ENCODE measurements around the gene SNX22.

Gene SNX22

DNA sequence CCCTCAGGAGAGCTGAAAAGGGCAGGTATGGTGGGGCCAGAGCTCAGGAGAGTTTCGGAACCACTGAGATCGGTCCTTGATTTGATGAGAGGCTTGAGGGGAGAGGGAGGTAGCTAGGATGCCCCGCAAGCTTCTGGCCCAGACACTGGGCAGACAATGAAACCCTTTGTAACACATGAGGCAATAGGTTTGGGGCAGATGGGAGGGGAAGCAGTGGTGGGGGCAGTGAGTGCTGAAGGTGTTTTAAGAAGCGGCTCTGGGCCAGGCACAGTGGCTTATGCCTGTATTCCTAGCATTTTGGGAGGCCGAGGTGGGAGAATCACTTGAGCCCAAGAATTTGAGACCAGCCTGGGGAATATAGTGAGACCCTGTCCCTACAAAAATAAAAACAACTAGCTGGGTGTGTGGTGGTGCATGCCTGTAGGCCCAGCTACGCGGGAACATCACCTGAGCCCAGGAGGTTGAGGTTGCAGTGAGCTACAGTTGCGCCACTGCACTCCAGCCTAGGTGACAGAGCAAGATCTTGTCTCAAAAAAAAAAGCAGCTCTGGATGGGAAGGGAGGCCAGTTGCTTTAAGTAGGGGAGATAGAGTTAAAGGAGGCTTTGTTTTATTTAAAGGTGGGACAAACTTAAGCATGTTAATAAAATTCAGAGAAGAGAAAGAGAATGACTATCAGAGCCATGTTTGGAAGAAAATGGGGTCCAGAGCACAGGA is 9.6 kb upstream of the SNX22 start:
- Histone ChIP-seq H3K4me3 (ENCODE audit: low read depth, low read length) (no peak overlapping the region), H3K27ac (ENCODE audit: extremely low read depth, low read depth, low read length) (no peak overlapping the region), H3K9me3 (ENCODE audit: control insufficient read depth, insufficient read depth, low read depth, low read length) (no peaks in the 10 kb centered on the region), H3K36me3 (ENCODE audit: control insufficient read depth in 2 of 2, insufficient read depth in 1 of 2, low read length in 2 of 2) (peaks cover 0 to 36% of the 10 kb centered on the region in 2 experiments; a peak in 1 of 3 replicates), H3K4me1 (ENCODE audit: control insufficient read depth, insufficient read depth, low read length) (no peaks in the 10 kb centered on the region; the same call in 1 of the 2 replicates)
- POLR2A ChIA-PET = no interaction called here
- CTCF ChIA-PET = interaction anchor here (0.7 kb wide), 1 partner anchor 69 kb away, joined by 3 read pairs; no protein-coding TSS in a partner anchor
- no peak for TF ChIP-seq ZNF19 (tag by site-specific recombination; IDR thresholded peaks at IDR 0.05; ENCODE audit: low read depth)

DNA sequence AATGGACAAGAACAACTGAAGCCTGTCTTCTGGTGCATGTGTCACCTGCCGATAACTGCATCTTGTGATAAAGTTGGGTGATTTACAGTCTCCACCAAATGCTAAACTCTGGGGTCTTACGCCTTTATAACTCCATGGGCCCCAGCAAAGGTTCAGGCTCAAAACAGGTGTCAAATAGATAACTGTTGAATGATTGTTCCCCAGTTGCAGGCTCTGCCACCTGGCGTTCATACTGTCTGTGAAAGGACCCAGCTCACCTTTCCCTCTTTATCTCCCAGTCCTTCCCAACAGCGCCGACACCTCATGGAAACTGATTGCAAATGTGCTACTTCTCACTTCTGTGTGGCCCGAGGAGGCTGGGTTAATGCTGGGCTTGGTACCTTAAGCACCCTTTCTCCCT is 8.3 kb upstream of the SNX22 start:
- no peaks in the 10 kb centered on the region for H3K9me3 ChIP-seq (ENCODE audit: control insufficient read depth, insufficient read depth, low read depth, low read length)
- POLR2A ChIA-PET = no interaction called here
- TF ChIP-seq SCRT2 (tag by site-specific recombination; IDR thresholded peaks at IDR 0.05) = peak; percentile 27; the same call in 1 of the 2 replicates
- TF ChIP-seq, protein P1, sequence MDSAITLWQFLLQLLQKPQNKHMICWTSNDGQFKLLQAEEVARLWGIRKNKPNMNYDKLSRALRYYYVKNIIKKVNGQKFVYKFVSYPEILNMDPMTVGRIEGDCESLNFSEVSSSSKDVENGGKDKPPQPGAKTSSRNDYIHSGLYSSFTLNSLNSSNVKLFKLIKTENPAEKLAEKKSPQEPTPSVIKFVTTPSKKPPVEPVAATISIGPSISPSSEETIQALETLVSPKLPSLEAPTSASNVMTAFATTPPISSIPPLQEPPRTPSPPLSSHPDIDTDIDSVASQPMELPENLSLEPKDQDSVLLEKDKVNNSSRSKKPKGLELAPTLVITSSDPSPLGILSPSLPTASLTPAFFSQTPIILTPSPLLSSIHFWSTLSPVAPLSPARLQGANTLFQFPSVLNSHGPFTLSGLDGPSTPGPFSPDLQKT (IDR thresholded peaks at IDR 0.05; ENCODE audit: borderline replicate concordance, low read depth, low read length) = no peak
- H3K4me1 ChIP-seq (ENCODE audit: control insufficient read depth, insufficient read depth, low read length) = no peaks in the 10 kb centered on the region; the same call in 1 of the 2 replicates
- peaks cover 0 to 24% of the 10 kb centered on the region in 2 experiments; a peak in 1 of 3 replicates for H3K36me3 ChIP-seq (ENCODE audit: control insufficient read depth in 2 of 2, insufficient read depth in 1 of 2, low read length in 2 of 2)
- H3K27ac ChIP-seq (ENCODE audit: extremely low read depth, low read depth, low read length) = no peak overlapping the region
- no peak overlapping the region for H3K4me3 ChIP-seq (ENCODE audit: low read depth, low read length)
- CTCF ChIA-PET = interaction anchor here (2.3 kb wide), 1 partner anchor 10 kb away, joined by 8 read pairs; no protein-coding TSS in a partner anchor

DNA sequence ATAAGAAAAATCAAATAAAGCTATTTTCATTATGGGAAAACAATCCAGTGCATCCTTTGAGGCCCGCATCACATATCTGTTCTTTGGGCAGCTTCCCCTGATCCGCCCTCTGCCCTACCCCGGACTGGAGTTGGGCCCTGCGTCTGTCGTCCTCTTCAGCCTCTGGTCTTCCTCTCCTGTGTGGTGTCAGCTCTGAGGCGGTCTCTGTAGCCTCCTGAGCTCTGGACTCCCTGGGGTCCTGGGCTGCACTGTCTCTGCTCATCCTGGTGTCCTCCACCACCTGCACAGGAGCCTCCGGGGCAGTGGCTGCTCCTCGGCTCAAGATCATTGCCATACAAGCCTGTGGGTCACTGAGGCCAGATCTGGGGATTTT is 7.4 kb upstream of the SNX22 start:
- Histone ChIP-seq H3K27ac (ENCODE audit: extremely low read depth, low read depth, low read length) (no peak overlapping the region), H3K4me1 (ENCODE audit: control insufficient read depth, insufficient read depth, low read length) (no peaks in the 10 kb centered on the region; the same call in 1 of the 2 replicates), H3K9me3 (ENCODE audit: control insufficient read depth, insufficient read depth, low read depth, low read length) (no peaks in the 10 kb centered on the region), H3K36me3 (ENCODE audit: control insufficient read depth in 2 of 2, insufficient read depth in 1 of 2, low read length in 2 of 2) (peaks cover 0 to 18% of the 10 kb centered on the region in 2 experiments; a peak in 1 of 3 replicates), H3K4me3 (ENCODE audit: low read depth, low read length) (no peak overlapping the region)
- CTCF ChIA-PET = interaction anchor here (2.3 kb wide), 1 partner anchor 9 kb away, joined by 8 read pairs; no protein-coding TSS in a partner anchor
- POLR2A ChIA-PET = interaction anchor here (1.3 kb wide), 1 partner anchor 50 kb away, joined by 3 read pairs; the partner anchor contains the start of gene CIAO2A
- TF ChIP-seq ZNF404 (tag by site-specific recombination; IDR thresholded peaks at IDR 0.05) = no peak
- TF ChIP-seq ZNF585B (tag by site-specific recombination; IDR thresholded peaks at IDR 0.05) = no peak
- no peak for TF ChIP-seq ZNF223 (tag by site-specific recombination; IDR thresholded peaks at IDR 0.05)
- no peak for TF ChIP-seq ZNF221 (tag by site-specific recombination; IDR thresholded peaks at IDR 0.05; ENCODE audit: borderline replicate concordance)
- TF ChIP-seq MEIS1 (CRISPR knock-in tag; IDR thresholded peaks at IDR 0.05; ENCODE audit: borderline replicate concordance) = no peak
- TF ChIP-seq, protein P2, sequence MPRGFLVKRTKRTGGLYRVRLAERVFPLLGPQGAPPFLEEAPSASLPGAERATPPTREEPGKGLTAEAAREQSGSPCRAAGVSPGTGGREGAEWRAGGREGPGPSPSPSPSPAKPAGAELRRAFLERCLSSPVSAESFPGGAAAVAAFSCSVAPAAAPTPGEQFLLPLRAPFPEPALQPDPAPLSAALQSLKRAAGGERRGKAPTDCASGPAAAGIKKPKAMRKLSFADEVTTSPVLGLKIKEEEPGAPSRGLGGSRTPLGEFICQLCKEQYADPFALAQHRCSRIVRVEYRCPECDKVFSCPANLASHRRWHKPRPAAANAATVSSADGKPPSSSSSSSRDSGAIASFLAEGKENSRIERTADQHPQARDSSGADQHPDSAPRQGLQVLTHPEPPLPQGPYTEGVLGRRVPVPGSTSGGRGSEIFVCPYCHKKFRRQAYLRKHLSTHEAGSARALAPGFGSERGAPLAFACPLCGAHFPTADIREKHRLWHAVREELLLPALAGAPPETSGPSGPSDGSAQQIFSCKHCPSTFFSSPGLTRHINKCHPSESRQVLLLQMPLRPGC (tag by site-specific recombination; IDR thresholded peaks at IDR 0.05) = no peak
- no peak for TF ChIP-seq ZNF335 (tag by site-specific recombination; conservative IDR thresholded peaks at IDR 0.05)
- TF ChIP-seq RBAK (tag by site-specific recombination; IDR thresholded peaks at IDR 0.05) = no peak
- TF ChIP-seq ZXDB (tag by site-specific recombination; IDR thresholded peaks at IDR 0.05) = no peak
- TF ChIP-seq BCL11B (tag by site-specific recombination; IDR thresholded peaks at IDR 0.05; ENCODE audit: low read depth) = no peak

DNA sequence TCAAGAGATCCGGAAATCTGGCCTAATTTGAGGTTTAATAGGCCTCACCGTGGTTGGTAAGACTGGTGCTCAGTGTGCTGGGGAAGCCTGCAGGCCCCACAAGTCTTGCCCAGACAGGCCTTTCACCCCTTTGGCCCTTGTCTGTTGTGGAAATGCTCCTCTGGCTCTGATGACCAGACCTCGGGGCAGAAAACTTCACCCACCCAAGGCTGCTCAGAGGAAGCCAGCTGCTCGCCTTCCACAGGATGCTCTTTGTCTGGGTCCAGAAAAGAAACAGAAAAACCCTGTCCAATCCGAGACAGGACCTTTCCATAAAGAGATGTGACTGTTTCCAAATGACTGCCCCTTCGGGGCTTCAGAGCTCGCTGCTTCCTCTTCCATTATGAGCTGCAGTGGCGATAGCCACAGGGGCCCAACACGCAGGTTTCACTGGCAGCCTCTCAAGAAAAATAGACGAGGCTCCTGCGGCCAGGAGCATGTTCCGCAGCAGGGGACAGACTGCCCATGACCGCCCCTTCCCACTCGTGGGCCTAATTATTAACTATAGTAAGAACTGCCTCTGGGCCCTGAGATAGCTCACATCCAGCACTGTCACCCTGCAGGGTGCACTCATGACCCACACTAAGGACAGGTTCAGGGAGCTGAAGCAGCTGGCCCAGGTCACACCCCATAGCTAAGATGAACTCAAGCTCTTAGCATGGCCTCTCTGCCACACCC is 6.8 kb upstream of the SNX22 start:
- POLR2A ChIA-PET = interaction anchor here (1.3 kb wide), 1 partner anchor 51 kb away, joined by 3 read pairs; the partner anchor contains the start of gene CIAO2A
- Histone ChIP-seq H3K4me1 (ENCODE audit: control insufficient read depth, insufficient read depth, low read length) (no peaks in the 10 kb centered on the region; the same call in 1 of the 2 replicates), H3K27ac (ENCODE audit: extremely low read depth, low read depth, low read length) (no peak overlapping the region), H3K4me3 (ENCODE audit: low read depth, low read length) (no peak overlapping the region), H3K9me3 (ENCODE audit: control insufficient read depth, insufficient read depth, low read depth, low read length) (no peaks in the 10 kb centered on the region), H3K36me3 (ENCODE audit: control insufficient read depth in 2 of 2, insufficient read depth in 1 of 2, low read length in 2 of 2) (peaks cover 0 to 18% of the 10 kb centered on the region in 2 experiments; a peak in 1 of 3 replicates)
- CTCF ChIA-PET = interaction anchor here (2.3 kb wide), 1 partner anchor 9 kb away, joined by 8 read pairs; no protein-coding TSS in a partner anchor
- TF ChIP-seq ZNF292 (tag by site-specific recombination; IDR thresholded peaks at IDR 0.05; ENCODE audit: borderline replicate concordance, low read depth) (no peak), ZIC2 (tag by site-specific recombination; IDR thresholded peaks at IDR 0.05) (peak; percentile 50; the same call in 1 of the 2 replicates)
- TF ChIP-seq, protein P3, sequence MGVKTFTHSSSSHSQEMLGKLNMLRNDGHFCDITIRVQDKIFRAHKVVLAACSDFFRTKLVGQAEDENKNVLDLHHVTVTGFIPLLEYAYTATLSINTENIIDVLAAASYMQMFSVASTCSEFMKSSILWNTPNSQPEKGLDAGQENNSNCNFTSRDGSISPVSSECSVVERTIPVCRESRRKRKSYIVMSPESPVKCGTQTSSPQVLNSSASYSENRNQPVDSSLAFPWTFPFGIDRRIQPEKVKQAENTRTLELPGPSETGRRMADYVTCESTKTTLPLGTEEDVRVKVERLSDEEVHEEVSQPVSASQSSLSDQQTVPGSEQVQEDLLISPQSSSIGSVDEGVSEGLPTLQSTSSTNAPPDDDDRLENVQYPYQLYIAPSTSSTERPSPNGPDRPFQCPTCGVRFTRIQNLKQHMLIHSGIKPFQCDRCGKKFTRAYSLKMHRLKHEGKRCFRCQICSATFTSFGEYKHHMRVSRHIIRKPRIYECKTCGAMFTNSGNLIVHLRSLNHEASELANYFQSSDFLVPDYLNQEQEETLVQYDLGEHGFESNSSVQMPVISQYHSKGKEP (tag by site-specific recombination; IDR thresholded peaks at IDR 0.05) = 0 out of 2 replicates have a peak, but pooled peaks have one; percentile 23
